Esophagus squamous epithelium (tissue), 5 donors: Measurements from ENCODE around the gene RBPMS2. TPM values are rescaled to one million over a fixed set of nuclear protein-coding genes. Genes with fewer than 3 reads are reported as not detected.
A peak's percentile ranks its signal among the peaks of the same experiment; 100 is the strongest.

Experiments
- DNase-seq: peaks from one replicate; lab custom pipeline; 2025; lab: John Stamatoyannopoulos, UW
- H3K27ac ChIP-seq, 4 donors: fragments of 200-600 bp; sonication (generic); one replicate each; pipeline ENCODE4 v1.5.1; 2016 to 2019; ENCODE audit warnings: mild to moderate bottlenecking in 1 of 4
- H3K27me3 ChIP-seq, 4 donors: fragments of 200-600 bp; sonication (generic); 1 replicate in 3 of 4; 2 replicates in 1 of 4; pipeline versions ENCODE4 v1.5.1 to v1.6.0; 2017 to 2021; ENCODE audit warnings: antibody characterized with exemption in 1 of 4
- H3K36me3 ChIP-seq, 3 donors: fragments of 200-600 bp; sonication (generic); one replicate each; pipeline ENCODE4 v1.5.1; 2016 to 2019
- H3K4me1 ChIP-seq, 3 donors: fragments of 200-600 bp; sonication (generic); one replicate each; pipeline ENCODE4 v1.5.1; 2017 to 2019
- H3K4me3 ChIP-seq, 4 donors: fragments of 200-600 bp; sonication (generic); 1 replicate in 3 of 4; 2 replicates in 1 of 4; pipeline ENCODE4 v1.5.1; 2016 to 2019; ENCODE audit warnings: mild to moderate bottlenecking in 2 of 4, moderate library complexity in 1 of 4
- H3K9me3 ChIP-seq, 3 donors: fragments of 200-600 bp; sonication (generic); one replicate each; pipeline ENCODE4 v1.5.1; 2016 to 2019
- POLR2A ChIP-seq, 4 donors: fragments of 450-650 bp; IDR thresholded peaks; one replicate each; pipeline ENCODE4 v1.6.1; 2017; ENCODE audit warnings: antibody characterized with exemption in 4 of 4, mild to moderate bottlenecking in 4 of 4, moderate library complexity in 3 of 4
- WGBS, 2 donors: methylation state at CpG; one replicate each; pipeline ENCODE4 v1.1.5; 2018; 5-methylcytosine and 5-hydroxymethylcytosine counted together
- intact Hi-C: fragments of 100-400 bp; cut with DNase I; formaldehyde crosslinking; loops from one replicate; pipeline ENCODE4 v1.15.0; 2022
- total RNA-seq, 4 donors: library from RNA; depleted of rRNA; stranded (reverse); fragments of >200 nt; gene quantifications; one replicate each; pipeline ENCODE4 v1.1.0, GENCODE V29; 2016
- TF ChIP-seq, protein P1 (sequence below), 6 experiments: fragments of 450-650 bp in 4 of 6; fragments of 200-600 bp in 2 of 6; sonication (generic) in 2 of 6; IDR thresholded peaks; one replicate each; pipeline ENCODE4 v1.5.1; 2016 to 2019; ENCODE audit warnings: antibody characterized with exemption in 6 of 6, mild to moderate bottlenecking in 4 of 6, moderate library complexity in 4 of 6
- donor health status: DM: yes; HTN: yes; CAD: no.

Gene RBPMS2
- total RNA-seq, 4 donors from 2014 or later = 0.75 to 5.0 (median 1.3) TPM; not detected in 1

DNA sequence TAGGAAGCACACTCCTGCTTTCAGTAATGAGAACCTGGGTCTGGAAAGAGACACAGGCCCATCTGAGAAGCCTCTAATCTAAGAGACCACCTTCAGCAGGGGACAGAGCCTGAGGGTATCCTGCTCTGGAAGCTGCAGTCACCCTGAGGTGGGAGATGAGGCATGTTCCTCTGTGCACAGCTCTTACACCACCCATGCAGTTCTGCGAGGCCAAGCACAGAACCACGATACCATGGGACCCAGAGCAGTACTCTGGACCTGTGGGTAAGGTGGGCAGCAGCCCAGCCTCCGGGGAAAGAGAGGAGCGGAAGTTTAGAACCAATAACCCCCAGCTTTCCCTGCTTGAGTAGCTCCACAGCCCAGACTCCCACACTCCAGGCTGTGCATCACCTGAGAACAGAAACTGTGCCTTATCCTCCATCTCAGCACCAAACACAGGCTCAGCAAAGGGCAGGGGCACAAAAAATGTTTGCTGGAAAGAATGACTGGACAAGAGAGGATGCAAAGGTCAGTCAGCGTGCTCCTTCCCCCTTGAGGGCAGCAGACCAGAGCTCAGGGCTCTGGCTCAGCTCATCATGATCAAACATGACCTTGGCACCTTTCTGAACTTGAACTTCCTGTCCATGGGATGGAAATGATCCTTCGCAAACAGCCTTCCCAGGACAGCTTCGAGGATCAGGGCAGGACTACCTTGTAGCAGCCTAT, 43.1 kb downstream of the RBPMS2 start:
- no peak for DNase-seq
- WGBS, 2 donors = 65 to 79% methylated on average over 3 to 5 of the region's 7 CpGs
- intact Hi-C loops = no loop called here
- H3K27ac ChIP-seq = no peak overlapping the region
- no peaks in the 10 kb centered on the region for H3K36me3 ChIP-seq
- no peaks in the 10 kb centered on the region for H3K9me3 ChIP-seq
- H3K27me3 ChIP-seq = no peaks in the 10 kb centered on the region
- TF ChIP-seq, protein P1, sequence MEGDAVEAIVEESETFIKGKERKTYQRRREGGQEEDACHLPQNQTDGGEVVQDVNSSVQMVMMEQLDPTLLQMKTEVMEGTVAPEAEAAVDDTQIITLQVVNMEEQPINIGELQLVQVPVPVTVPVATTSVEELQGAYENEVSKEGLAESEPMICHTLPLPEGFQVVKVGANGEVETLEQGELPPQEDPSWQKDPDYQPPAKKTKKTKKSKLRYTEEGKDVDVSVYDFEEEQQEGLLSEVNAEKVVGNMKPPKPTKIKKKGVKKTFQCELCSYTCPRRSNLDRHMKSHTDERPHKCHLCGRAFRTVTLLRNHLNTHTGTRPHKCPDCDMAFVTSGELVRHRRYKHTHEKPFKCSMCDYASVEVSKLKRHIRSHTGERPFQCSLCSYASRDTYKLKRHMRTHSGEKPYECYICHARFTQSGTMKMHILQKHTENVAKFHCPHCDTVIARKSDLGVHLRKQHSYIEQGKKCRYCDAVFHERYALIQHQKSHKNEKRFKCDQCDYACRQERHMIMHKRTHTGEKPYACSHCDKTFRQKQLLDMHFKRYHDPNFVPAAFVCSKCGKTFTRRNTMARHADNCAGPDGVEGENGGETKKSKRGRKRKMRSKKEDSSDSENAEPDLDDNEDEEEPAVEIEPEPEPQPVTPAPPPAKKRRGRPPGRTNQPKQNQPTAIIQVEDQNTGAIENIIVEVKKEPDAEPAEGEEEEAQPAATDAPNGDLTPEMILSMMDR (IDR thresholded peaks at IDR 0.05) = no peak
- no peak for TF ChIP-seq POLR2A (IDR thresholded peaks at IDR 0.05)
- no peak overlapping the region for H3K4me3 ChIP-seq
- peaks cover 0 to 14% (median 3%) of the 10 kb centered on the region in 3 donors for H3K4me1 ChIP-seq

DNA sequence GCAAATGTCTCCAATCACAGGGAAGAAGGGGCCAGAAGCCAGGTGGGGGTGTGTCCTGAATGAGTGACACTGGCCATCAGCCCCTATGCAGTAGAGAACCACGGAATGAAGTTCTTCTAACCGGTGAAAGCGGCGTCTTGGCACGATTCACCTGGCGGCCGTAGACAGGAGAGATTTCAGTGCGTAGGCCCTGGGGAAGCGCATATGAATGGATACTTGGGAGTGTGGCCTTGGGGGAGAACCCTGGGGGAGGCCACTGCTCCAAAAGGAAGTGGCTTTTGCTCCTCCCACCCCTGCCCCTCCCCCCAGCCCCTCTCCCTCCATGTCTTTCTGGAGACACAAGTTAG, 43.6 kb downstream of the RBPMS2 start:
- H3K9me3 ChIP-seq = no peaks in the 10 kb centered on the region
- H3K27ac ChIP-seq = no peak overlapping the region
- 56 to 64% methylated on average over 9 of the region's 9 CpGs for WGBS, 2 donors
- peaks cover 0 to 14% (median 3%) of the 10 kb centered on the region in 3 donors for H3K4me1 ChIP-seq
- no peaks in the 10 kb centered on the region for H3K27me3 ChIP-seq
- TF ChIP-seq, protein P1 (IDR thresholded peaks at IDR 0.05) = no peak
- no peak for TF ChIP-seq POLR2A (IDR thresholded peaks at IDR 0.05)
- no peaks in the 10 kb centered on the region for H3K36me3 ChIP-seq
- no peak overlapping the region for H3K4me3 ChIP-seq
- no peak for DNase-seq
- intact Hi-C loops = no loop called here

DNA sequence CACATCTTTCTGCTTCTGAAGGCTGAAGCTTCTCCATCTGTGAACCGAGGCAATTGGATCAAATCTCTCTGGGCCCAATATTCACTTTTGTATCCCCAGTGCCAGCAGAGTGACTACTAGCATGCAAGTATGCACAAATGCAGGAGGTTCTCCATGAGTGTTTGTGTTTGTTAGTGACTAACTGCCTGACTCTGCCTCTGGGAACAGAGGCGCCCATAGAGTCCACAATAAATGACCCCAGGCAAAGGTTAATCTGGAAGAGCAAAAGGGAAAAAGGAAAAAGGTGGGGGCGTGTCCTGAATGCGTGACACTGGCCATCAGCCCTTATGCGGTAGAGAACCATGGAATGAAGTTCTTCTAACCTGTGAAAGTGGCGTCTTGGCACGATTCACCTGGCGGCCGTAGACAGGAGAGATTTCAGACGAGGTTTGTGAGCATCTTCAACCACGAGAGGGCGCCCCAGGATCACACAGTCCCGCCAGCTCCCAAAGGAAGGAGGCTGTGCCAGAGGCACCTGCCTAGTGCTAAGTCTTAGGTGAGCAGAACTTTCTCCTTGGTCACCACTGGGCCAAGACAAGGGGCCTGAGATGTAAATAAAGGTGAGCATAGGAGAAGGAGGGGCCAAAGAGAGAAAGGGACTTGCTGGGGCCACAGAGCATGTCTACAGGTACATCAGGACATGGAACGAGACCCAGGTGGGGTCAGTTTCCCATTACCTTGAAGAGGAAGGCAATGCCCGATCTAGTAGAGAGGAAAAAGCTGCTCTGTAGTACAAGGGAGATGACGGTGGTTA, 44.2 kb downstream of the RBPMS2 start:
- Histone ChIP-seq H3K4me3 (no peak overlapping the region), H3K9me3 (no peaks in the 10 kb centered on the region), H3K27me3 (no peaks in the 10 kb centered on the region), H3K4me1 (peaks cover 0 to 14% (median 3%) of the 10 kb centered on the region in 3 donors), H3K36me3 (no peaks in the 10 kb centered on the region), H3K27ac (no peak overlapping the region)
- WGBS, 2 donors = 17 to 19% methylated on average over 13 to 16 of the region's 16 CpGs
- DNase-seq = peak; percentile 12
- TF ChIP-seq, protein P1 (IDR thresholded peaks at IDR 0.05) = peak; percentile 87 to 96 (median 94)
- no peak for TF ChIP-seq POLR2A (IDR thresholded peaks at IDR 0.05)
- intact Hi-C loops = no loop called here

DNA sequence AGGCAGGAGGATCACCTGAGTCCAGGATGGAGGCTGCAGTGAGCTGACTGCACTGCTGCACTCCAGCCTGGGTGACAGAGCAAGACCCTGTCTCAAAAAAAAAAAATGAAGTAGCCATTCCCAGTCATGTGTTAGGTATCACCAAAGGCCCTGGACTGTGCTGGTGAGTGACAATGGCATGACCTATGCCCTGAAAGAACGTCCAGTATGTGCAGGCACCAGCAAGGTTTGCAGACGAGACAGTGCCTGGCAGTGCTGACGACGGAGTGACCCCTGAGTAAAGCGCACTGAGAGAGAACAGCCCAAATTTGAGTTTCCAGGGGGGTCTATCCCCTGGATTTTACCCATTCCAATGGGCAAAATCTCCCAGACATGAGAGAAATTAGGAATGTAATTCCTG, 45.2 kb downstream of the RBPMS2 start:
- no peak for DNase-seq
- Histone ChIP-seq H3K9me3 (no peaks in the 10 kb centered on the region), H3K27ac (no peak overlapping the region), H3K4me1 (peaks cover 0 to 14% (median 3%) of the 10 kb centered on the region in 3 donors), H3K27me3 (no peaks in the 10 kb centered on the region), H3K4me3 (no peak overlapping the region), H3K36me3 (no peaks in the 10 kb centered on the region)
- WGBS, 2 donors = 84 to 85% methylated on average over 5 of the region's 5 CpGs
- TF ChIP-seq, protein P1 (IDR thresholded peaks at IDR 0.05) = no peak
- no peak for TF ChIP-seq POLR2A (IDR thresholded peaks at IDR 0.05)
- intact Hi-C loops = no loop called here

DNA sequence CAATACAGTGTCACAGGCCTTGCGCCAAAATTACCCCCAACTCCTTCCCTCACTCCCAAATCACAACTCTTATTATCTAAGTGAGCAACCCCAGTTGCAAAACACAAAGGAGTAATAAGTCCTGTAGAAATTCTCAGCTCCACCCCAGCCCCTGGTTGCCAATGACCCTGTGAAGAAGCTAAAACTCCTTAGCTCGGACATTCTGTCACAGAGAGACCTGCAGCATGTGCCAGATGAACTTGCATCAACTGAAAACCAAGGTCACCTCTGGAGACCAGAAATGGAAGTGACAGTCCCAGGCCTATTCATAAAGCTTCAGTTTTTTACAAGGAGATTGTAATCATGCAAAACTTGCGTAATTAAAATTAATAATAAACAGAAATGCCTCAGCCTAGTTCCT, 55.2 kb downstream of the RBPMS2 start:
- Histone ChIP-seq H3K27me3 (no peaks in the 10 kb centered on the region), H3K4me3 (no peak overlapping the region), H3K9me3 (no peaks in the 10 kb centered on the region), H3K36me3 (no peaks in the 10 kb centered on the region), H3K27ac (no peak overlapping the region), H3K4me1 (peaks cover 0 to 16% (median 3%) of the 10 kb centered on the region in 3 donors)
- DNase-seq = no peak
- intact Hi-C loops = no loop called here
- TF ChIP-seq, protein P1 (IDR thresholded peaks at IDR 0.05) = no peak
- no peak for TF ChIP-seq POLR2A (IDR thresholded peaks at IDR 0.05)
- 83% methylated on average over 3 of the region's 3 CpGs for WGBS, 2 donors
